HCT116 (cell line): ENCODE results near the gene PTPN22. TPM values are rescaled to one million over a fixed set of nuclear protein-coding genes. Genes with fewer than 3 reads are reported as not detected.

Experiments
- ATAC-seq: fragments of 200-7000 bp; cut with Tn5 transposase; 2 replicates; pipeline ENCODE4 v1.9.1; 2020; ENCODE audit warnings: mild to moderate bottlenecking, moderate library complexity
- BruUV-seq: library from RNA; stranded (reverse); fragments of 400-500 nt; replicated peaks from 2 replicates; lab custom pipeline; 2021; lab: Mats Ljungman, UMichigan
- CTCF ChIA-PET: fragments of 300-600 bp; sonication (Branson Sonifier 250); formaldehyde crosslinking; loops from one replicate; lab custom pipeline; 2021; ENCODE audit warnings: antibody characterized with exemption; lab: Charles Lee
- POLR2A ChIA-PET: fragments of 300-600, 350-600 bp; sonication (Branson Sonifier 250); formaldehyde crosslinking; loops from one replicate; lab custom pipeline; 2021; ENCODE audit warnings: antibody characterized with exemption; lab: Charles Lee
- RAD21 ChIA-PET, 2 experiments: fragments of 300-600 bp; sonication (Branson Sonifier 250); formaldehyde crosslinking; loops; one replicate each; lab custom pipeline; 2023; ENCODE audit warnings: low total read pairs in 2 of 2; ENCODE audit not compliant: uncharacterized antibody in 2 of 2, unreplicated experiment in 2 of 2, low non-redundant PET in 1 of 2; lab: Charles Lee
- DNase-seq: peaks from one replicate; pipeline ENCODE4 v3.0.0-alpha.2; 2010; ENCODE audit warnings: low read depth, low spot score
- H2AFZ ChIP-seq: fragments of 200-600 bp; shearing (Covaris generic), sonication (generic); 2 replicates; pipeline ENCODE4 v1.6.1; 2017; ENCODE audit warnings: low read depth, mixed run types, mixed read lengths, antibody characterized with exemption, low read length; ENCODE audit not compliant: poor library complexity, severe bottlenecking
- H3K27ac ChIP-seq: 2 replicates; pipeline ENCODE4 v1.5.1; 2012; ENCODE audit warnings: low read depth, low read length
- H3K27me3 ChIP-seq: fragments of 200-600 bp; sonication (generic); 2 replicates; pipeline ENCODE4 v1.6.1; 2016; ENCODE audit warnings: mixed run types, low read length, mixed read lengths; ENCODE audit not compliant: insufficient read depth
- H3K36me3 ChIP-seq, 2 experiments: fragments of 200-500 bp in 1 of 2; fragments of 200-600 bp in 1 of 2; sonication (Bioruptor generic) in 1 of 2; sonication (generic) in 1 of 2; 2 replicates each; pipeline versions ENCODE4 v1.5.1 to v1.6.1; 2014 to 2016; ENCODE audit warnings: low read length in 2 of 2, inconsistent platforms in 1 of 2, mixed read lengths in 1 of 2, mixed run types in 1 of 2; ENCODE audit not compliant: insufficient read depth in 2 of 2, control insufficient read depth in 1 of 2
- H3K4me1 ChIP-seq, 2 experiments: fragments of 200-600 bp in 1 of 2; sonication (generic) in 1 of 2; 2 replicates each; pipeline versions ENCODE4 v1.5.1 to v1.6.1; 2012 to 2017; ENCODE audit warnings: low read length in 2 of 2, inconsistent platforms in 1 of 2, mild to moderate bottlenecking in 1 of 2, mixed read lengths in 1 of 2, mixed run types in 1 of 2, moderate library complexity in 1 of 2; ENCODE audit not compliant: insufficient read depth in 2 of 2, control insufficient read depth in 1 of 2
- H3K4me2 ChIP-seq: fragments of 200-600 bp; sonication (generic); 2 replicates; pipeline ENCODE4 v1.6.1; 2017; ENCODE audit warnings: mixed run types, low read length, mixed read lengths
- H3K4me3 ChIP-seq, 2 experiments: fragments of 200-600 bp in 1 of 2; sonication (generic) in 1 of 2; replicated peaks in 1 of 2; 2 replicates each; pipeline ENCODE4 v1.5.1; 2011 to 2016; ENCODE audit warnings: low read length in 2 of 2, control low read depth in 1 of 2, low read depth in 1 of 2, mild to moderate bottlenecking in 1 of 2, mixed read lengths in 1 of 2, mixed run types in 1 of 2
- H3K79me2 ChIP-seq: fragments of 200-600 bp; sonication (generic); 2 replicates; pipeline ENCODE4 v1.6.1; 2017; ENCODE audit warnings: mild to moderate bottlenecking, mixed run types, low read length, moderate library complexity, mixed read lengths; ENCODE audit not compliant: insufficient read depth
- H3K9ac ChIP-seq: fragments of 200-600 bp; sonication (generic); 2 replicates; pipeline ENCODE4 v1.6.1; 2016; ENCODE audit warnings: low read length, mixed read lengths
- H3K9me2 ChIP-seq: fragments of 200-600 bp; sonication (generic), shearing (Covaris generic); 2 replicates; pipeline ENCODE4 v1.6.1; 2017; ENCODE audit warnings: mixed run types, mild to moderate bottlenecking, moderate library complexity; ENCODE audit not compliant: insufficient read depth
- H3K9me3 ChIP-seq, 2 experiments: fragments of 200-500 bp in 1 of 2; fragments of 200-600 bp in 1 of 2; sonication (Bioruptor generic) in 1 of 2; sonication (generic) in 1 of 2; 2 replicates each; pipeline ENCODE4 v1.6.1; 2014 to 2017; ENCODE audit warnings: low read length in 2 of 2, mixed read lengths in 2 of 2, inconsistent platforms in 1 of 2, low read depth in 1 of 2, mild to moderate bottlenecking in 1 of 2, mixed run types in 1 of 2, moderate library complexity in 1 of 2; ENCODE audit not compliant: control insufficient read depth in 1 of 2, insufficient read depth in 1 of 2
- H4K20me1 ChIP-seq: fragments of 200-600 bp; sonication (generic), shearing (Covaris generic); 2 replicates; pipeline ENCODE4 v1.6.1; 2017; ENCODE audit warnings: mixed run types, mild to moderate bottlenecking, moderate library complexity; ENCODE audit not compliant: insufficient read depth
- CBX3 ChIP-seq: IDR thresholded peaks from 2 replicates; pipeline ENCODE4 v1.6.1; 2012; ENCODE audit warnings: low read depth
- CEBPB ChIP-seq: IDR thresholded peaks from 2 replicates; pipeline ENCODE4 v1.6.1; 2012; ENCODE audit warnings: low read depth
- CTCF ChIP-seq, 3 experiments: fragments of 200-600 bp in 1 of 3; sonication (generic) in 1 of 3; IDR thresholded peaks in 2 of 3; conservative IDR thresholded peaks in 1 of 3; 2 replicates each; pipeline ENCODE4 v1.5.1; 2012 to 2017; ENCODE audit warnings: low read depth in 2 of 3, low read length in 2 of 3, antibody characterized with exemption in 1 of 3, borderline replicate concordance in 1 of 3, control low read depth in 1 of 3, mild to moderate bottlenecking in 1 of 3, mixed read lengths in 1 of 3, mixed run types in 1 of 3, moderate library complexity in 1 of 3; ENCODE audit not compliant: insufficient read depth in 1 of 3
- EGR1 ChIP-seq: IDR thresholded peaks from 2 replicates; pipeline ENCODE4 v1.6.1; 2012; ENCODE audit warnings: low read depth
- EZH2phosphoT487 ChIP-seq: fragments of 200-600 bp; IDR thresholded peaks from 2 replicates; pipeline ENCODE4 v1.6.1; 2018; ENCODE audit warnings: antibody characterized with exemption, borderline replicate concordance
- FOSL1 ChIP-seq: IDR thresholded peaks from 2 replicates; pipeline ENCODE4 v1.6.1; 2012; ENCODE audit warnings: low read depth
- MAX ChIP-seq: IDR thresholded peaks from 2 replicates; pipeline ENCODE4 v1.6.1; 2012
- REST ChIP-seq: IDR thresholded peaks from 2 replicates; pipeline ENCODE4 v1.6.1; 2012; ENCODE audit warnings: low read depth
- TCF7L2 ChIP-seq: IDR thresholded peaks from 2 replicates; pipeline ENCODE4 v1.7.0; 2011; ENCODE audit warnings: borderline replicate concordance, inconsistent platforms; ENCODE audit not compliant: insufficient read depth, insufficient read length; ENCODE audit errors: extremely low read depth
- intact Hi-C: fragments of 100-400 bp; cut with micrococcal nuclease; formaldehyde crosslinking; loops from 2 replicates; pipeline ENCODE4 v1.10.0; 2022
- total RNA-seq: library from RNA; stranded (reverse); gene quantifications from one replicate; pipeline ENCODE4 v1.2.1, GENCODE V29; 2021; ENCODE audit not compliant: unreplicated experiment

PTPN22 gene
- total RNA-seq, 1 experiment from 2014 or later = 0.17 TPM

- peaks cover 1 to 4% of the 10 kb centered on the region in 2 experiments; a peak in 1 of 4 replicates for H3K36me3 ChIP-seq
- H3K27ac ChIP-seq = no peak overlapping the region
- no TSS peak for BruUV-seq
- intact Hi-C loops = loop anchor here (1.0 kb wide), 1 partner anchor 12 kb away; no protein-coding TSS in a partner anchor
- RAD21 ChIA-PET = no interaction called here
- no peaks in the 10 kb centered on the region for H4K20me1 ChIP-seq
- no peaks in the 10 kb centered on the region for H3K27me3 ChIP-seq
- ATAC-seq (no peak), DNase-seq (no peak)
- H2AFZ ChIP-seq = no peak overlapping the region
- POLR2A ChIA-PET = no interaction called here
- CTCF ChIA-PET = no interaction called here
- H3K4me1 ChIP-seq = peaks cover 0 to 6% of the 10 kb centered on the region in 2 experiments; a peak in 1 of 4 replicates
- H3K79me2 ChIP-seq = peaks cover 21% of the 10 kb centered on the region
- H3K9me3 ChIP-seq = no peaks in the 10 kb centered on the region
- TF ChIP-seq MAX (no peak), CTCF (IDR thresholded peaks at IDR 0.05 in 2 of 3, conservative IDR thresholded peaks at IDR 0.05 in 1 of 3; ENCODE audit: borderline replicate concordance in 1 of 3, insufficient read depth in 1 of 3, low read depth in 2 of 3, low read length in 2 of 3) (no peak), EZH2phosphoT487 (no peak), EGR1 (no peak), REST (no peak), CEBPB (no peak), TCF7L2 (no peak), FOSL1 (no peak), CBX3 (no peak)
- H3K9me2 ChIP-seq = no peaks in the 10 kb centered on the region
- no peak overlapping the region for H3K4me3 ChIP-seq
- H3K9ac ChIP-seq = no peak overlapping the region
- no peak overlapping the region for H3K4me2 ChIP-seq
Measured at GRCh38 chr1:113792471-113792870, 79.0 kb downstream of the PTPN22 start.
